Stomach (tissue), 9 donors: ENCODE measurements around the gene NKAIN2. TPM values are rescaled to one million over a fixed set of nuclear protein-coding genes. Genes with fewer than 3 reads are reported as not detected.

Source experiments
- DNase-seq, 2 donors: peaks; one replicate each; pipeline versions ENCODE4 v3.0.0 to v3.0.0-alpha.2; 2013 to 2019
- H3K27ac ChIP-seq, 5 donors: fragments of 200-600 bp in 4 of 5; sonication (generic) in 4 of 5; one replicate each; pipeline ENCODE4 v1.5.1; 2013 to 2019; ENCODE audit warnings: mild to moderate bottlenecking in 1 of 5, moderate library complexity in 1 of 5
- H3K27me3 ChIP-seq, 3 donors: fragments of 200-600 bp; sonication (generic); one replicate each; pipeline ENCODE4 v1.5.1; 2017 to 2019; ENCODE audit warnings: mixed run types in 1 of 3
- H3K36me3 ChIP-seq, 4 donors: fragments of 200-600 bp; sonication (generic); 1 replicate in 3 of 4; 2 replicates in 1 of 4; pipeline ENCODE4 v1.5.1; 2016 to 2019
- H3K4me1 ChIP-seq, 4 donors: fragments of 200-600 bp; sonication (generic); one replicate each; pipeline ENCODE4 v1.5.1; 2016 to 2019
- H3K4me3 ChIP-seq, 4 donors: fragments of 200-600 bp; sonication (generic) in 3 of 4; one replicate each; pipeline ENCODE4 v1.5.1; 2016 to 2019; ENCODE audit warnings: mild to moderate bottlenecking in 1 of 4
- H3K9me3 ChIP-seq, 4 donors: fragments of 200-600 bp; sonication (generic); one replicate each; pipeline ENCODE4 v1.5.1; 2016 to 2019
- EP300 ChIP-seq: sonication (generic); formaldehyde crosslinking; IDR thresholded peaks from one replicate; pipeline ENCODE4 v1.6.1; 2017; ENCODE audit warnings: antibody characterized with exemption
- POLR2A ChIP-seq, 4 donors: fragments of 450-650 bp; IDR thresholded peaks; one replicate each; pipeline ENCODE4 v1.6.1; 2016; ENCODE audit warnings: antibody characterized with exemption in 4 of 4, control low read depth in 2 of 4, mild to moderate bottlenecking in 1 of 4, moderate library complexity in 1 of 4
- POLR2AphosphoS5 ChIP-seq, 3 donors: sonication (generic); formaldehyde crosslinking; IDR thresholded peaks; one replicate each; pipeline ENCODE4 v1.6.1; 2016; ENCODE audit warnings: antibody characterized with exemption in 3 of 3
- WGBS, 5 donors: extraction: QIAGEN DNeasy Blood & Tissue Kit in 3 of 5; methylation state at CpG; one replicate each; pipeline versions ENCODE4 v1.1.5 to v1.1.7; 2013 to 2018; 5-methylcytosine and 5-hydroxymethylcytosine counted together
- intact Hi-C: fragments of 100-400 bp; cut with DNase I; formaldehyde crosslinking; loops from one replicate; pipeline ENCODE4 v1.15.1; 2023; ENCODE audit warnings: low total_unique reads
- polyA plus RNA-seq, 3 donors: library from polyadenylated mRNA; stranded (reverse); fragments of 200-250 nt; gene quantifications; one replicate each; pipeline ENCODE4 v1.2.3, GENCODE V29; 2013
- total RNA-seq, 5 donors: library from RNA; depleted of rRNA; stranded (reverse); fragments of >200 nt; gene quantifications; one replicate each; pipeline versions ENCODE4 v1.1.0 to v1.2.3, GENCODE V29; 2014 to 2016
- TF ChIP-seq, protein P1 (sequence below), 7 experiments: fragments of 450-650 bp in 4 of 7; fragments of 200-600 bp in 3 of 7; sonication (generic) in 3 of 7; IDR thresholded peaks; one replicate each; pipeline ENCODE4 v1.5.1; 2016 to 2019; ENCODE audit warnings: antibody characterized with exemption in 7 of 7, control low read depth in 2 of 7, mild to moderate bottlenecking in 1 of 7
- donor health status: healthy with polysubstance abuse.
- donor health status: Bipolar disorder and iron deficiency.
- donor health status: healthy.

NKAIN2 gene
- total and polyA plus RNA-seq, 8 donors = 0.13 to 9.6 (median 1.5) TPM; not detected in 5

- Histone ChIP-seq H3K4me1 (no peaks in the 10 kb centered on the region), H3K36me3 (no peaks in the 10 kb centered on the region), H3K9me3 (no peaks in the 10 kb centered on the region), H3K27me3 (no peaks in the 10 kb centered on the region), H3K4me3 (no peak overlapping the region), H3K27ac (no peak overlapping the region)
- 46 to 68% (median 55%) methylated on average over 3 of the region's 3 CpGs for WGBS, 5 donors
- TF ChIP-seq POLR2AphosphoS5 (IDR thresholded peaks at IDR 0.05) = no peak
- TF ChIP-seq POLR2A (IDR thresholded peaks at IDR 0.05) = no peak
- TF ChIP-seq, protein P1, sequence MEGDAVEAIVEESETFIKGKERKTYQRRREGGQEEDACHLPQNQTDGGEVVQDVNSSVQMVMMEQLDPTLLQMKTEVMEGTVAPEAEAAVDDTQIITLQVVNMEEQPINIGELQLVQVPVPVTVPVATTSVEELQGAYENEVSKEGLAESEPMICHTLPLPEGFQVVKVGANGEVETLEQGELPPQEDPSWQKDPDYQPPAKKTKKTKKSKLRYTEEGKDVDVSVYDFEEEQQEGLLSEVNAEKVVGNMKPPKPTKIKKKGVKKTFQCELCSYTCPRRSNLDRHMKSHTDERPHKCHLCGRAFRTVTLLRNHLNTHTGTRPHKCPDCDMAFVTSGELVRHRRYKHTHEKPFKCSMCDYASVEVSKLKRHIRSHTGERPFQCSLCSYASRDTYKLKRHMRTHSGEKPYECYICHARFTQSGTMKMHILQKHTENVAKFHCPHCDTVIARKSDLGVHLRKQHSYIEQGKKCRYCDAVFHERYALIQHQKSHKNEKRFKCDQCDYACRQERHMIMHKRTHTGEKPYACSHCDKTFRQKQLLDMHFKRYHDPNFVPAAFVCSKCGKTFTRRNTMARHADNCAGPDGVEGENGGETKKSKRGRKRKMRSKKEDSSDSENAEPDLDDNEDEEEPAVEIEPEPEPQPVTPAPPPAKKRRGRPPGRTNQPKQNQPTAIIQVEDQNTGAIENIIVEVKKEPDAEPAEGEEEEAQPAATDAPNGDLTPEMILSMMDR (IDR thresholded peaks at IDR 0.05) = no peak
- TF ChIP-seq EP300 = no peak
- no peak for DNase-seq
- intact Hi-C loops = no loop called here
These were observed 45.7 kb downstream of the NKAIN2 start for GRCh38 chr6:123849406-123849805.

- TF ChIP-seq, protein P1 (IDR thresholded peaks at IDR 0.05) = no peak
- TF ChIP-seq POLR2AphosphoS5 (IDR thresholded peaks at IDR 0.05) (no peak), POLR2A (IDR thresholded peaks at IDR 0.05) (no peak), EP300 (no peak)
- 92 to 95% (median 93%) methylated on average over 4 of the region's 4 CpGs for WGBS, 5 donors
- DNase-seq = no peak
These were observed 46.9 kb downstream of the NKAIN2 start for GRCh38 chr6:123850555-123850954.

GRCh38 chr6:123854201-123854600 lies 50.5 kb downstream of the NKAIN2 start:
- no peak overlapping the region for H3K4me3 ChIP-seq
- no peak overlapping the region for H3K27ac ChIP-seq
- H3K9me3 ChIP-seq = no peaks in the 10 kb centered on the region
- intact Hi-C loops = no loop called here
- DNase-seq = no peak
- H3K27me3 ChIP-seq = no peaks in the 10 kb centered on the region
- TF ChIP-seq POLR2AphosphoS5 (IDR thresholded peaks at IDR 0.05) = no peak
- no peak for TF ChIP-seq POLR2A (IDR thresholded peaks at IDR 0.05)
- TF ChIP-seq, protein P1 (IDR thresholded peaks at IDR 0.05) = no peak
- no peak for TF ChIP-seq EP300
- H3K4me1 ChIP-seq = no peaks in the 10 kb centered on the region
- WGBS, 5 donors = 39 to 53% (median 42%) methylated on average over 2 of the region's 2 CpGs
- no peaks in the 10 kb centered on the region for H3K36me3 ChIP-seq

More at GRCh38 chr6:123850555-123850954, 46.9 kb downstream of the NKAIN2 start:
- no peak overlapping the region for H3K27ac ChIP-seq
- intact Hi-C loops = no loop called here
- H3K9me3 ChIP-seq = no peaks in the 10 kb centered on the region
- H3K4me3 ChIP-seq = no peak overlapping the region
- H3K36me3 ChIP-seq = no peaks in the 10 kb centered on the region
- H3K27me3 ChIP-seq = no peaks in the 10 kb centered on the region
- H3K4me1 ChIP-seq = no peaks in the 10 kb centered on the region

DNA sequence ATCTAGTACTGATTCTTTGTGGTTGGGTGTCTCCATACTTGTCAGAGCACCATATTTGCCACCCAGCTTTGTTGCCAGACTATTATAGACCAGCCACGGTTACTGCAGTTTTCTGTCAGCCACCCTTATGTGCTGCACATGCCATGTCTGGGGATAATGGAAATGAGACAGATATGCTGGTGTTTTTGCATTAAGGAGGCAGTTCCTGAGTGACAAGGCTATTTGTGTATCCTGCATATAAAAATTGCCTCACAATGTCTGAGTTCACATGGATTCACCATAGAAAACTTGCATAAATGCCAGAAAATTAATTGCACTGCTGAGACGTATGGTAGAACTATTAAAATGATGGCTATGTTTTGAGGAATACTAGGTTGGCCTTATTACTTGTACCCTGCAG lies 51.8 kb downstream of the NKAIN2 start:
- Histone ChIP-seq H3K4me1 (no peaks in the 10 kb centered on the region), H3K4me3 (no peak overlapping the region), H3K27me3 (no peaks in the 10 kb centered on the region), H3K36me3 (no peaks in the 10 kb centered on the region), H3K27ac (no peak overlapping the region), H3K9me3 (no peaks in the 10 kb centered on the region)
- 61 to 75% (median 66%) methylated on average over 2 of the region's 2 CpGs for WGBS, 5 donors
- TF ChIP-seq, protein P1 (IDR thresholded peaks at IDR 0.05) = no peak
- TF ChIP-seq POLR2AphosphoS5 (IDR thresholded peaks at IDR 0.05) (no peak), POLR2A (IDR thresholded peaks at IDR 0.05) (no peak), EP300 (no peak)
- DNase-seq = no peak
- intact Hi-C loops = no loop called here
